GM18507 (cell line): ENCODE measurements around the gene ZCCHC14.
A peak's percentile ranks its signal among the peaks of the same experiment; 100 is the strongest.
"Not testable (repeated sequence)": the region's sequence is repeated elsewhere in the genome, so short reads cannot be mapped to it uniquely, and the experiment has no call there.

Experiments
- DNase-seq: peaks from one replicate; pipeline ENCODE4 v3.0.0; 2011; ENCODE audit warnings: low read depth; ENCODE audit not compliant: insufficient read length; ENCODE audit errors: extremely low spot score
- FAIRE-seq: peaks from 2 replicates; lab custom pipeline; 2011; peaks lifted over from hg19 to GRCh38; lab: Jason Lieb, UNC

ZCCHC14 gene

GRCh38 chr16:87499189-87499486, 6.3 kb upstream of the ZCCHC14 start:
- no peak for DNase-seq
- FAIRE-seq, result no peak

GRCh38 chr16:87498324-87499188, 5.7 kb upstream of the ZCCHC14 start:
- FAIRE-seq, result no peak
- no peak for DNase-seq

DNA sequence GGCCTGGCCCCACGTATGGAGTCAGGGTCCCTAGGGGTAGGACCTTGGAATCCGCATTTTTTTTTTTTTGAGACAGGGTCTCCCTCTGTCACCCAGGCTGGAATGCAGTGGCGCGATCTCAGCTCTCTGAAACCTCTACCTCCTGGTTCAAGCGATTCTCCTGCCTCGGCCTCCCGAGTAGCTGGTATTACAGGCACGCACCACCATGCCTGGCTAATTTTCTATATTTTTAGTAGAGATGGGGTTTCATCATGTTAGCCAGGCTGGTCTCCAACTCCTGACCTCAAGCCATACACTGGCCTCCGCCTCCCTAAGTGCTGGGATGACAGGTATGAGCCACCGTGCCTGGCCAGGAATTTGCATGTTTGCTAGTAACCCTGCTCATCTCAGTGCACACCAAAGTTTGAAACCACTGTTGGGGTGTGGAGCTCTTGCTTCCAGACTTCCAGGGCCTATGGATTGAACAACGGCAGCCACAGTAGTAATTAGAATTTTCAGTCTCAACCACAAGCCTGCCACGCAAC, 5.0 kb upstream of the ZCCHC14 start:
- not testable (repeated sequence) for FAIRE-seq, DNase-seq

GRCh38 chr16:87497023-87497766, 4.4 kb upstream of the ZCCHC14 start:
- FAIRE-seq, DNase-seq: not testable (repeated sequence)

- no peak for DNase-seq
- FAIRE-seq, result peak; percentile 31
Measured at GRCh38 chr16:87496447-87496801, 3.6 kb upstream of the ZCCHC14 start.

GRCh38 chr16:87495578-87496446, 3.0 kb upstream of the ZCCHC14 start:
- FAIRE-seq, result no peak

DNA sequence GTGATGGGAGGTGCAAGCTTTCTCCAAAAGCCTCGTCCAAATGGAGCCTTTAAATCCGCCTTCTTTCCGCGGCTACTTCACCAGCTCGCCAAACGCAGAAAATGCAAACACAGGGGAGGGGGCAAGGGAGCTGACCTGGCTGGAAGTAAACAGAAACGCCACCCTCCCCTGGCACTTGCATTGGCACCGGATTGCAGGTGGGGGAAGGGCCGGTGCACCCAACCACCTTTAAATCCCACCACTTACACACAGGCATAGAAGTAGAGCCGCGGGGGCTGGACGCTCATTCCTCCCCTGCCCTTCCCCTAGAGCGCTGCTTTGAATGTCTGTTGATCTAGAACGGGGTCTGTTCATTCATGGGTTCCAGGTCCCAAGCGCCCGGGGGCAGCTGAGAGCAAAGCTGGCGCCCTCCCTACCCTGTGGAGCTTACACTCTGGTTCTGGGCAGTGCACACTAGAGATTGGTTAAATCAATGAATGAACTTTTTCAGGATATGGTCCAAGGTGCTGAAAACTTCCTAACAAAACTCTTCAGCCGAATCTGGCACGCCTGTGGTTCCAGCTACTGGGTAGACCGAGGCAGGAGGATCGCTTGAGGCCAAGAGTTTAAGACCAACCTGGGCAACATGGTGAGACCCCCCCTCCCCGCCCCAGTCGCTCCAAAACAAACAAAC, 920 bp upstream of the ZCCHC14 start:
- FAIRE-seq, result no peak
- DNase-seq, result no peak

More at GRCh38 chr16:87495578-87496446, 3.0 kb upstream of the ZCCHC14 start:
- no peak for DNase-seq

DNA sequence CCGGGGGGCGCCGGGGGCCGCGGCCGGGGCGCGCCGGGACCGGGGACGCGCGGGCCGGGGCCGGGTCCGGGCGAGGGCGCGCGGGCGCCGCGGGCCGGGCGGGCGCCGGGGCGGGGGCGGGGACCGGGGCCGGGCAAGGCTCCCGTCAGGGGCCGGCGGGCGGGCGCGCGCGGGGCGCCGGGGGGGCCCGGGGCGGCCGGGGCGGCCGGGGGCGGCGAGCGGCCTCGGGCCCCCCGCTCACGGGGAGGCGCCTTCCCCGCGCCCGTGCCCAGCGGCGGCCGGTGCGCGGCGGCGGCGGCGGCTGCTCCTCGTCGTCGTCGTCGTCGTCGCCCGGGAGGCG, 563 bp downstream of the ZCCHC14 start:
- DNase-seq (no peak), FAIRE-seq (no peak)

- DNase-seq (no peak), FAIRE-seq (no peak)
Measured at GRCh38 chr16:87491522-87492290, 1.1 kb downstream of the ZCCHC14 start.

GRCh38 chr16:87490799-87491521, 1.9 kb downstream of the ZCCHC14 start:
- not testable (repeated sequence) for FAIRE-seq, DNase-seq

DNA sequence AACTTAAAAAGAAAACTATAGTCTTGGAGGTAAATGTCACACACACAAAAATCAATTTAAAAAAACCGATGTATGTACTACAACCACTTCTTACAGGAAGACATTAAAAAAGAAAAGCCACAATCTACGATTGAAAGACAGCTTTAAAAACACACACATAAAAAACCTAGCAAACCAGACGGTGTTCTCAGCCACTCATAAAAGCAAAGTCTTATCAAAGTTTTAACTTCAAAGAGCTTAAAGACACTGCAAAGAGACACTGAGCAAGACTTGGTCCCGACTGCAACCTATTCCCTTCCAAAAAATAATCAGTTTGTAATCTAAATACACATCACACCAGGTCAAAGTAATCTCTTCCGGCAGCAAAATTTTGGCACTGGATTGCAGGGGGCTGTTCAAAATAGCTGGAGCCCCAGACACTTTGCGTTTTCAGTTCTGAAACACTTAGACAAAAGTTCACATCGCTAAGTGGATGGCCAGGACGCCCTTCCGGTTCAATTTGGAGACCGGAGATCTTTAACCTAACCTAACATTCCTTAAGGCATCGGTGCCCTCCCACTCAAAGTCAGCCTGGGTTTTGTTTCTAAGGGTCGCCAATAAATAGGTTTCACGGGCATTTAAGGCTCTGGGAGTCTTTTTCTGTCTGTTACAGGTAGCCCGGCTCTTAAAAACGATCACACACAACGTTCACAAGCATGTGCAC, 2.6 kb downstream of the ZCCHC14 start:
- no peak for FAIRE-seq
- no peak for DNase-seq

DNA sequence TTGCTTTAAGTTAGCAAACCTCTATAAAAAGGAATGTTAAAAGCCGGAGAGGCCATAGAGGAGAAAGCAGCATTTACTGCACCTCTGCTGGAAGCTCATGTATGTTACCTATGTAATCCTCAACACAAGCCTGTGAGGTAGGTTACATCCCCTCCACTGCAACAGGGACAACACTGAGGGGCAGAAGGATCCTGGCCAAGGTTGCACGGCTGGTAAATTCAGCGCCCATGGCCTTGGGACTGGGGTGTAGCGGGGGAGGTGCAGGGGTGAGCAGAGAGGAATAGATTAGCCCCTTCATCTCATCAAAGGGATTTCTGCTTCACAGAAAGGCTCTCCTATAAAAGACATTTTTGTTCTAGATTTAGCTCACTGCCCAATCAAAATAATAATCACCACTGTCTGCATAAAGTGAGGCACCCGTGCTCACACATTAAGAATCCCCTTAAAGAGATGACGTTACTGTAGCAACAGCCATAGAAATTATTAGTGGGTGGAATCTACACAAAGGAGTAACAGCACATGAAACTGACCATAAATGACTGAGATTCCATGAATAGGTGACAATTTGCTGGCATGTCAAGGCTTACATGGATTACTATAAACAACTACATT, 3.3 kb downstream of the ZCCHC14 start:
- DNase-seq (no peak), FAIRE-seq (no peak)

- not testable (repeated sequence) for DNase-seq, FAIRE-seq
Measured at GRCh38 chr16:87488960-87489359, 3.9 kb downstream of the ZCCHC14 start.

GRCh38 chr16:87487361-87487924, 5.4 kb downstream of the ZCCHC14 start:
- no peak for FAIRE-seq
- no peak for DNase-seq

GRCh38 chr16:87486713-87487247, 6.0 kb downstream of the ZCCHC14 start:
- no peak for DNase-seq
- FAIRE-seq, result no peak

DNA sequence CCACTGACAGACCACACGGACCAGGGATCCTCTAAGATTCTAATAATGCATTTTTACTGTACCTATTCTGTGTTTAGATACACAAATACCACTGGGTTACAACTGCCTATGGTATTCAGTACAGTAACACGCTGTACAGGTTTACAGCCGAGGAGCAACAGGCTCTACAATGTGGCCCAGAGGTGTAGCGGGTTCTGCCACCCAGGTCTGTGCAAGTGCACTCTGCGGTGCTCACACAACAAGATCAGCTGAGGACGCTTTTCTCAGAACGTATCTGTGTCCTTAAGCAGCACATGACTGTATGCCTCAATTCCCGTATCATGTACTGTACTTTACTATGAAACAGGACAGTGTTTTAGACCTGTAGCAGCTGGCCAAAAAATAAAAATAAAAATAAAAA, 6.5 kb downstream of the ZCCHC14 start:
- DNase-seq (no peak), FAIRE-seq (no peak)
